ENCODE data around the gene LORICRIN. TPM values are rescaled to one million over a fixed set of nuclear protein-coding genes. Genes with fewer than 3 reads are reported as not detected.

The LORICRIN gene
- total RNA-seq, 1 experiment from 2014 or later: not detected

DNA sequence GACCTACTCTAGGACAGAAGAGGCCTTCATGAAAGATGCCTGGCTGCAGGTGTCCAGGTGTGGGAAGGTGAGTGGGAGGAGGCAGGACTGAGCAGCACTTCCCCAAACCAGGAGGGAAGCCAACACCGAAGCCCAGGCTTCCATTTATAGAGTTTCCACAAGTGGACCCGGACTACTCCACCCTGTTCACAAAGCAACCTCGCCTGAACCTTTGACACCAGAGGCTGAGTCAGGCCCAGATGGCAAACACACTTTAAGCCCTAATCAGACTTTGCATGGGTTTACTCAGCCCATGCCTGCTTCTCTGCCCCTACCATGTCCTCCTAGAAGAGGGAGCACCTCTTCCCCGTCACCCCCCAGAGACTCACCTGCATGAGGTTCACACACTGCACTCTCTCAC lies 28.1 kb upstream of the LORICRIN start:
- Histone ChIP-seq H3K36me3 (ENCODE audit: control insufficient read depth, insufficient read depth, low read length) (no peaks in the 10 kb centered on the region; the same call in 1 of the 2 replicates), H3K4me3 (ENCODE audit: low read depth in 2 of 2, low read length in 2 of 2) (no peak overlapping the region), H3K9me3 (ENCODE audit: control insufficient read depth, insufficient read depth, low read depth, low read length) (no peaks in the 10 kb centered on the region), H3K4me1 (ENCODE audit: control insufficient read depth, insufficient read depth, low read length) (no peaks in the 10 kb centered on the region), H3K27ac (ENCODE audit: low read length) (no peak overlapping the region), H3K27me3 (ENCODE audit: control insufficient read depth, insufficient read depth, low read length) (peaks cover 3% of the 10 kb centered on the region; the same call in 1 of the 2 replicates)
- ChIA-PET POLR2A (no interaction called here), CTCF (no interaction called here)
- in situ Hi-C loops (cut with HindIII; ENCODE audit: low pct_unique_long_range_greater_than_20kb, low sequenced_read_pairs): no loop called here
- ATAC-seq (peak; percentile 60), DNase-seq (ENCODE audit: low read depth, low spot score) (no peak)
- TF ChIP-seq TCF7L2 (IDR thresholded peaks at IDR 0.05; ENCODE audit: low read depth, low read length) (no peak), SIN3A (IDR thresholded peaks at IDR 0.05; ENCODE audit: borderline replicate concordance, insufficient read depth, low read depth, low read length) (no peak), POLR2AphosphoS5 (IDR thresholded peaks at IDR 0.05; ENCODE audit: low read depth, low read length) (no peak)
- TF ChIP-seq, protein P1, sequence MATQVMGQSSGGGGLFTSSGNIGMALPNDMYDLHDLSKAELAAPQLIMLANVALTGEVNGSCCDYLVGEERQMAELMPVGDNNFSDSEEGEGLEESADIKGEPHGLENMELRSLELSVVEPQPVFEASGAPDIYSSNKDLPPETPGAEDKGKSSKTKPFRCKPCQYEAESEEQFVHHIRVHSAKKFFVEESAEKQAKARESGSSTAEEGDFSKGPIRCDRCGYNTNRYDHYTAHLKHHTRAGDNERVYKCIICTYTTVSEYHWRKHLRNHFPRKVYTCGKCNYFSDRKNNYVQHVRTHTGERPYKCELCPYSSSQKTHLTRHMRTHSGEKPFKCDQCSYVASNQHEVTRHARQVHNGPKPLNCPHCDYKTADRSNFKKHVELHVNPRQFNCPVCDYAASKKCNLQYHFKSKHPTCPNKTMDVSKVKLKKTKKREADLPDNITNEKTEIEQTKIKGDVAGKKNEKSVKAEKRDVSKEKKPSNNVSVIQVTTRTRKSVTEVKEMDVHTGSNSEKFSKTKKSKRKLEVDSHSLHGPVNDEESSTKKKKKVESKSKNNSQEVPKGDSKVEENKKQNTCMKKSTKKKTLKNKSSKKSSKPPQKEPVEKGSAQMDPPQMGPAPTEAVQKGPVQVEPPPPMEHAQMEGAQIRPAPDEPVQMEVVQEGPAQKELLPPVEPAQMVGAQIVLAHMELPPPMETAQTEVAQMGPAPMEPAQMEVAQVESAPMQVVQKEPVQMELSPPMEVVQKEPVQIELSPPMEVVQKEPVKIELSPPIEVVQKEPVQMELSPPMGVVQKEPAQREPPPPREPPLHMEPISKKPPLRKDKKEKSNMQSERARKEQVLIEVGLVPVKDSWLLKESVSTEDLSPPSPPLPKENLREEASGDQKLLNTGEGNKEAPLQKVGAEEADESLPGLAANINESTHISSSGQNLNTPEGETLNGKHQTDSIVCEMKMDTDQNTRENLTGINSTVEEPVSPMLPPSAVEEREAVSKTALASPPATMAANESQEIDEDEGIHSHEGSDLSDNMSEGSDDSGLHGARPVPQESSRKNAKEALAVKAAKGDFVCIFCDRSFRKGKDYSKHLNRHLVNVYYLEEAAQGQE (IDR thresholded peaks at IDR 0.05; ENCODE audit: insufficient read depth in 1 of 2, low read depth in 2 of 2, low read length in 1 of 2): no peak
- TF ChIP-seq, protein P2, sequence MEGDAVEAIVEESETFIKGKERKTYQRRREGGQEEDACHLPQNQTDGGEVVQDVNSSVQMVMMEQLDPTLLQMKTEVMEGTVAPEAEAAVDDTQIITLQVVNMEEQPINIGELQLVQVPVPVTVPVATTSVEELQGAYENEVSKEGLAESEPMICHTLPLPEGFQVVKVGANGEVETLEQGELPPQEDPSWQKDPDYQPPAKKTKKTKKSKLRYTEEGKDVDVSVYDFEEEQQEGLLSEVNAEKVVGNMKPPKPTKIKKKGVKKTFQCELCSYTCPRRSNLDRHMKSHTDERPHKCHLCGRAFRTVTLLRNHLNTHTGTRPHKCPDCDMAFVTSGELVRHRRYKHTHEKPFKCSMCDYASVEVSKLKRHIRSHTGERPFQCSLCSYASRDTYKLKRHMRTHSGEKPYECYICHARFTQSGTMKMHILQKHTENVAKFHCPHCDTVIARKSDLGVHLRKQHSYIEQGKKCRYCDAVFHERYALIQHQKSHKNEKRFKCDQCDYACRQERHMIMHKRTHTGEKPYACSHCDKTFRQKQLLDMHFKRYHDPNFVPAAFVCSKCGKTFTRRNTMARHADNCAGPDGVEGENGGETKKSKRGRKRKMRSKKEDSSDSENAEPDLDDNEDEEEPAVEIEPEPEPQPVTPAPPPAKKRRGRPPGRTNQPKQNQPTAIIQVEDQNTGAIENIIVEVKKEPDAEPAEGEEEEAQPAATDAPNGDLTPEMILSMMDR (IDR thresholded peaks at IDR 0.05): no peak
- intact Hi-C loops (cut with micrococcal nuclease; ENCODE audit: unreplicated experiment): no loop called here
- BruUV-seq (replicated peaks): no TSS peak

DNA sequence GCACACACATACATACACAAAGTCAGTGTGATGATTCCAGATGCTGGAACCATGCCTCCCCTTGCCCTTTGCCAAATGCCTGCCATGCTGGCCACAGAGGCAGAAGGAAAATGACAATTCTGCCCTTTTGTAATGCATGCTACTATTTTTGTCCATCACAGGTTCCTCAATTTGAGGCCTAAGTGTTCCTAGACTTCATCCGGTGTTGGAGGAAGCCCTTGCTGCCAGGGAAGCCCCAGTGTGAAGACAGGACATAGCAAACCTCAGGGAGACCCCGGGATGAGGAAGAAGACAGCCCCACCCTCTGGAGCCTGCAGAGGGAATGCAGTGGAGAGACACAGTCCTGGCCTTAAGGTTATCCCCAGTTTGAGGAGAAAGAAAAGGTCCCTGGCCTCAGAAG lies 27.7 kb upstream of the LORICRIN start:
- H3K36me3 ChIP-seq (ENCODE audit: control insufficient read depth, insufficient read depth, low read length): no peaks in the 10 kb centered on the region; the same call in 1 of the 2 replicates
- intact Hi-C loops (cut with micrococcal nuclease; ENCODE audit: unreplicated experiment) (no loop called here), in situ Hi-C loops (cut with HindIII; ENCODE audit: low pct_unique_long_range_greater_than_20kb, low sequenced_read_pairs) (no loop called here)
- no TSS peak for BruUV-seq (replicated peaks)
- ATAC-seq (no peak), DNase-seq (ENCODE audit: low read depth, low spot score) (no peak)
- ChIA-PET CTCF (no interaction called here), POLR2A (no interaction called here)
- H3K9me3 ChIP-seq (ENCODE audit: control insufficient read depth, insufficient read depth, low read depth, low read length): no peaks in the 10 kb centered on the region
- no peaks in the 10 kb centered on the region for H3K4me1 ChIP-seq (ENCODE audit: control insufficient read depth, insufficient read depth, low read length)
- H3K27ac ChIP-seq (ENCODE audit: low read length): no peak overlapping the region
- H3K4me3 ChIP-seq (ENCODE audit: low read depth in 2 of 2, low read length in 2 of 2): no peak overlapping the region
- TF ChIP-seq SIN3A (IDR thresholded peaks at IDR 0.05; ENCODE audit: borderline replicate concordance, insufficient read depth, low read depth, low read length): no peak
- TF ChIP-seq, protein P2 (IDR thresholded peaks at IDR 0.05): no peak
- TF ChIP-seq TCF7L2 (IDR thresholded peaks at IDR 0.05; ENCODE audit: low read depth, low read length): no peak
- TF ChIP-seq POLR2AphosphoS5 (IDR thresholded peaks at IDR 0.05; ENCODE audit: low read depth, low read length): no peak
- TF ChIP-seq, protein P1 (IDR thresholded peaks at IDR 0.05; ENCODE audit: insufficient read depth in 1 of 2, low read depth in 2 of 2, low read length in 1 of 2): no peak
- H3K27me3 ChIP-seq (ENCODE audit: control insufficient read depth, insufficient read depth, low read length): peaks cover 3% of the 10 kb centered on the region; the same call in 1 of the 2 replicates

All from Panc1 (cell line).